ENCODE data around the gene PPP1R15B. TPM values are rescaled to one million over a fixed set of nuclear protein-coding genes. Genes with fewer than 3 reads are reported as not detected.

The PPP1R15B gene
- polyA plus RNA-seq, 2 of the 4 experiments (the other 2 are of a cell fraction), result 26.9 to 51.9 TPM

DNA sequence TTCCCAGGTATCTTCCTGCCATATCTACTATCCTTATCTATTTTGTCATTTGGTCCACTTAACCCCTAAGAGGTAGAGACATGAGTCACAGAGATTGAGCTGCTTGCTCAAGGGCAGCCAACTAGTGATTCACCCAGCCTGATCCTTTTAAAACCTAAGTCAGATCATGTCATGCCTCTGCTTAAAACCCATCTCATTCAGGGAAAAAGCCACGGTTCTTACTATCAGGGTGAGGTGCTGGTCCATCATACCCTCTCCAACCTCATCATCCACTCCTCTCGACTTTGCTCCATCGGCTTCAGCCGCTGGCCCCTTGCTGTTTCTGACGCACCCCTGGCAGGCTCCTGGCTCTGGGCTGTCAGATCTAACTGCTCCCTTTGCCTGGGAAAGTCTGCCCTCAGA lies 14.4 kb upstream of the PPP1R15B start:
- ChIA-PET POLR2A (interaction anchor here (1.0 to 1.4 kb wide), 2 partner anchors 9 to 77 kb away, joined by 3 to 11 read pairs; no protein-coding TSS in a partner anchor), CTCF (interaction anchor here (1.2 to 19.8 kb wide), 5 partner anchors 8 to 381 kb away, joined by 3 to 448 read pairs (median 13); partner anchors contain the start of gene PIK3C2B)
- ATAC-seq (peak; percentile 88 to 93), FAIRE-seq (peak; percentile 78), DNase-seq (ENCODE audit: low read depth in 1 of 2, low spot score in 1 of 2) (peak; percentile 71 to 76)
- Histone ChIP-seq H3K4me3 (no peak overlapping the region), H3K4me1 (peaks cover 49% of the 10 kb centered on the region), H3K27ac (peak overlapping the region; percentile 90 to 98), H3K4me2 (peak overlapping the region; percentile 58), H3K9me3 (no peaks in the 10 kb centered on the region)
- 39% methylated on average over 5 of the region's 5 CpGs for WGBS (ENCODE audit: missing lambda C conversion rate)
- TF ChIP-seq HMGXB4 (CRISPR knock-in tag; IDR thresholded peaks at IDR 0.05; ENCODE audit: borderline replicate concordance), result no peak
- TF ChIP-seq FOSL2 (IDR thresholded peaks at IDR 0.05), result peak; percentile 91
- TF ChIP-seq FOSL2 (CRISPR knock-in tag; IDR thresholded peaks at IDR 0.05), result peak; percentile 93
- TF ChIP-seq, protein P1, sequence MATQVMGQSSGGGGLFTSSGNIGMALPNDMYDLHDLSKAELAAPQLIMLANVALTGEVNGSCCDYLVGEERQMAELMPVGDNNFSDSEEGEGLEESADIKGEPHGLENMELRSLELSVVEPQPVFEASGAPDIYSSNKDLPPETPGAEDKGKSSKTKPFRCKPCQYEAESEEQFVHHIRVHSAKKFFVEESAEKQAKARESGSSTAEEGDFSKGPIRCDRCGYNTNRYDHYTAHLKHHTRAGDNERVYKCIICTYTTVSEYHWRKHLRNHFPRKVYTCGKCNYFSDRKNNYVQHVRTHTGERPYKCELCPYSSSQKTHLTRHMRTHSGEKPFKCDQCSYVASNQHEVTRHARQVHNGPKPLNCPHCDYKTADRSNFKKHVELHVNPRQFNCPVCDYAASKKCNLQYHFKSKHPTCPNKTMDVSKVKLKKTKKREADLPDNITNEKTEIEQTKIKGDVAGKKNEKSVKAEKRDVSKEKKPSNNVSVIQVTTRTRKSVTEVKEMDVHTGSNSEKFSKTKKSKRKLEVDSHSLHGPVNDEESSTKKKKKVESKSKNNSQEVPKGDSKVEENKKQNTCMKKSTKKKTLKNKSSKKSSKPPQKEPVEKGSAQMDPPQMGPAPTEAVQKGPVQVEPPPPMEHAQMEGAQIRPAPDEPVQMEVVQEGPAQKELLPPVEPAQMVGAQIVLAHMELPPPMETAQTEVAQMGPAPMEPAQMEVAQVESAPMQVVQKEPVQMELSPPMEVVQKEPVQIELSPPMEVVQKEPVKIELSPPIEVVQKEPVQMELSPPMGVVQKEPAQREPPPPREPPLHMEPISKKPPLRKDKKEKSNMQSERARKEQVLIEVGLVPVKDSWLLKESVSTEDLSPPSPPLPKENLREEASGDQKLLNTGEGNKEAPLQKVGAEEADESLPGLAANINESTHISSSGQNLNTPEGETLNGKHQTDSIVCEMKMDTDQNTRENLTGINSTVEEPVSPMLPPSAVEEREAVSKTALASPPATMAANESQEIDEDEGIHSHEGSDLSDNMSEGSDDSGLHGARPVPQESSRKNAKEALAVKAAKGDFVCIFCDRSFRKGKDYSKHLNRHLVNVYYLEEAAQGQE (IDR thresholded peaks at IDR 0.05), result no peak
- no peak for TF ChIP-seq HEYL (CRISPR knock-in tag; IDR thresholded peaks at IDR 0.05)
- peak; percentile 68 for TF ChIP-seq MAX (IDR thresholded peaks at IDR 0.05)
- TF ChIP-seq EHMT2 (IDR thresholded peaks at IDR 0.05; ENCODE audit: low read depth), result no peak
- TF ChIP-seq NFE2L2 (conservative IDR thresholded peaks at IDR 0.05; ENCODE audit: low read length), result no peak
- no peak for TF ChIP-seq ESRRA (IDR thresholded peaks at IDR 0.05; ENCODE audit: borderline replicate concordance, low read length)
- TF ChIP-seq HOXB13 (CRISPR knock-in tag; IDR thresholded peaks at IDR 0.05; ENCODE audit: low read depth), result no peak
- TF ChIP-seq KDM5A (IDR thresholded peaks at IDR 0.05), result no peak
- TF ChIP-seq RNF2 (IDR thresholded peaks at IDR 0.05; ENCODE audit: borderline replicate concordance, low read depth), result no peak
- TF ChIP-seq GATA3 (IDR thresholded peaks at IDR 0.05; ENCODE audit: borderline replicate concordance), result peak; percentile 94
- TF ChIP-seq PHF8 (IDR thresholded peaks at IDR 0.05; ENCODE audit: borderline replicate concordance, low read depth), result no peak
- peak in 1 of 2 experiments; percentile 20; a peak in 1 of 5 replicates for TF ChIP-seq EP300 (IDR thresholded peaks at IDR 0.05)
- no peak for TF ChIP-seq ZSCAN20 (CRISPR knock-in tag; IDR thresholded peaks at IDR 0.05)
- TF ChIP-seq KDM1A (IDR thresholded peaks at IDR 0.05; ENCODE audit: low read depth), result no peak
- no peak for TF ChIP-seq CHD2 (IDR thresholded peaks at IDR 0.05; ENCODE audit: low read length, partially characterized antibody)
- TF ChIP-seq, protein P2, sequence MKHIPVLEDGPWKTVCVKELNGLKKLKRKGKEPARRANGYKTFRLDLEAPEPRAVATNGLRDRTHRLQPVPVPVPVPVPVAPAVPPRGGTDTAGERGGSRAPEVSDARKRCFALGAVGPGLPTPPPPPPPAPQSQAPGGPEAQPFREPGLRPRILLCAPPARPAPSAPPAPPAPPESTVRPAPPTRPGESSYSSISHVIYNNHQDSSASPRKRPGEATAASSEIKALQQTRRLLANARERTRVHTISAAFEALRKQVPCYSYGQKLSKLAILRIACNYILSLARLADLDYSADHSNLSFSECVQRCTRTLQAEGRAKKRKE (CRISPR knock-in tag; IDR thresholded peaks at IDR 0.05; ENCODE audit: low read depth), result no peak
- no peak for TF ChIP-seq HOXA7 (CRISPR knock-in tag; IDR thresholded peaks at IDR 0.05)
- no peak for TF ChIP-seq CTCF (IDR thresholded peaks at IDR 0.05)
- no peak for TF ChIP-seq CBX8 (IDR thresholded peaks at IDR 0.05)
- 0 out of 5 replicates have a peak, but pooled peaks of 1 of the 2 experiments have one; percentile 31 for TF ChIP-seq JUN (IDR thresholded peaks at IDR 0.05)
- TF ChIP-seq CHD4 (IDR thresholded peaks at IDR 0.05; ENCODE audit: borderline replicate concordance), result no peak
- peak in 1 of 2 experiments; percentile 68; a peak in 1 of 4 replicates for TF ChIP-seq CEBPB (IDR thresholded peaks at IDR 0.05)
- no peak for TF ChIP-seq ZFP36 (IDR thresholded peaks at IDR 0.05; ENCODE audit: borderline replicate concordance, partially characterized antibody)
- TF ChIP-seq, protein P3, sequence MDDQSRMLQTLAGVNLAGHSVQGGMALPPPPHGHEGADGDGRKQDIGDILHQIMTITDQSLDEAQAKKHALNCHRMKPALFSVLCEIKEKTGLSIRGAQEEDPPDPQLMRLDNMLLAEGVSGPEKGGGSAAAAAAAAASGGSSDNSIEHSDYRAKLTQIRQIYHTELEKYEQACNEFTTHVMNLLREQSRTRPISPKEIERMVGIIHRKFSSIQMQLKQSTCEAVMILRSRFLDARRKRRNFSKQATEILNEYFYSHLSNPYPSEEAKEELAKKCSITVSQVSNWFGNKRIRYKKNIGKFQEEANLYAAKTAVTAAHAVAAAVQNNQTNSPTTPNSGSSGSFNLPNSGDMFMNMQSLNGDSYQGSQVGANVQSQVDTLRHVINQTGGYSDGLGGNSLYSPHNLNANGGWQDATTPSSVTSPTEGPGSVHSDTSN (IDR thresholded peaks at IDR 0.05), result no peak
- TF ChIP-seq E2F6 (IDR thresholded peaks at IDR 0.05; ENCODE audit: borderline replicate concordance, low read depth), result no peak
- no peak for TF ChIP-seq RCOR1 (IDR thresholded peaks at IDR 0.05; ENCODE audit: low read depth, low read length)
- TF ChIP-seq, protein P4, sequence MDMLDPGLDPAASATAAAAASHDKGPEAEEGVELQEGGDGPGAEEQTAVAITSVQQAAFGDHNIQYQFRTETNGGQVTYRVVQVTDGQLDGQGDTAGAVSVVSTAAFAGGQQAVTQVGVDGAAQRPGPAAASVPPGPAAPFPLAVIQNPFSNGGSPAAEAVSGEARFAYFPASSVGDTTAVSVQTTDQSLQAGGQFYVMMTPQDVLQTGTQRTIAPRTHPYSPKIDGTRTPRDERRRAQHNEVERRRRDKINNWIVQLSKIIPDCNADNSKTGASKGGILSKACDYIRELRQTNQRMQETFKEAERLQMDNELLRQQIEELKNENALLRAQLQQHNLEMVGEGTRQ (IDR thresholded peaks at IDR 0.05), result no peak

Data from A549 (cell line).